Gastrocnemius medialis (tissue), 4 donors: Measurements from ENCODE around the gene GSK3A. TPM values are rescaled to one million over a fixed set of nuclear protein-coding genes. Genes with fewer than 3 reads are reported as not detected.

Experiments used
- ATAC-seq, 2 donors: fragments of 150-250 bp; one replicate each; pipeline ENCODE4 v1.9.1; 2016
- DNase-seq, 2 donors: peaks; one replicate each; pipeline ENCODE4 v3.0.0-alpha.2; 2019
- H3K27ac ChIP-seq, 4 donors: fragments of 200-600 bp; sonication (generic); 1 replicate in 1 of 4; 2 replicates in 3 of 4; pipeline ENCODE4 v1.5.1; 2016 to 2018; ENCODE audit warnings: mild to moderate bottlenecking in 2 of 4, moderate library complexity in 1 of 4
- H3K27me3 ChIP-seq, 3 donors: fragments of 200-600 bp; sonication (generic) in 2 of 3; 1 replicate in 1 of 3; 2 replicates in 2 of 3; pipeline versions ENCODE4 v1.5.1 to v1.6.0; 2016 to 2019; ENCODE audit warnings: mild to moderate bottlenecking in 1 of 3, moderate library complexity in 1 of 3
- H3K36me3 ChIP-seq, 2 donors: fragments of 200-600 bp; sonication (generic) in 1 of 2; one replicate each; pipeline ENCODE4 v1.5.1; 2017 to 2018
- H3K4me1 ChIP-seq, 2 donors: fragments of 200-600 bp; sonication (generic) in 1 of 2; one replicate each; pipeline ENCODE4 v1.5.1; 2016 to 2017; ENCODE audit warnings: mild to moderate bottlenecking in 2 of 2
- H3K4me3 ChIP-seq, 4 donors: fragments of 200-600 bp; sonication (generic) in 3 of 4; 1 replicate in 1 of 4; 2 replicates in 3 of 4; pipeline ENCODE4 v1.5.1; 2016 to 2019; ENCODE audit warnings: mild to moderate bottlenecking in 2 of 4
- H3K9me3 ChIP-seq, 3 donors: fragments of 200-600 bp; sonication (generic) in 2 of 3; 1 replicate in 1 of 3; 2 replicates in 2 of 3; pipeline ENCODE4 v1.5.1; 2016 to 2019
- POLR2A ChIP-seq, 2 donors: fragments of 450-650 bp; IDR thresholded peaks; one replicate each; pipeline ENCODE4 v1.6.1; 2017; ENCODE audit warnings: antibody characterized with exemption in 2 of 2, mild to moderate bottlenecking in 2 of 2, moderate library complexity in 2 of 2
- in situ Hi-C, 4 donors: fragments of 200-750 bp; cut with MboI; loops; one replicate each; pipeline versions ENCODE4 v1.15.0 to v1.8.0; 2017; ENCODE audit warnings: low sequenced_read_pairs in 4 of 4
- intact Hi-C: fragments of 100-400 bp; cut with DNase I; formaldehyde crosslinking; loops from one replicate; pipeline ENCODE4 v1.15.1; 2023; ENCODE audit warnings: low total_unique reads
- total RNA-seq, 4 donors: library from RNA; depleted of rRNA; stranded (reverse); fragments of >200 nt; gene quantifications; one replicate each; pipeline versions ENCODE4 v1.1.0 to v1.2.3, GENCODE V29; 2016
- TF ChIP-seq, protein P1 (sequence below), 5 experiments: fragments of 450-650 bp in 3 of 5; fragments of 200-600 bp in 2 of 5; sonication (generic) in 2 of 5; IDR thresholded peaks in 4 of 5; conservative IDR thresholded peaks in 1 of 5; 1 replicate in 4 of 5; 2 replicates in 1 of 5; pipeline ENCODE4 v1.5.1; 2016 to 2019; ENCODE audit warnings: antibody characterized with exemption in 5 of 5, mild to moderate bottlenecking in 3 of 5, moderate library complexity in 3 of 5

The GSK3A gene
- total RNA-seq, 4 donors from 2014 or later, result 24.2 to 48.0 (median 40.1) TPM

DNA sequence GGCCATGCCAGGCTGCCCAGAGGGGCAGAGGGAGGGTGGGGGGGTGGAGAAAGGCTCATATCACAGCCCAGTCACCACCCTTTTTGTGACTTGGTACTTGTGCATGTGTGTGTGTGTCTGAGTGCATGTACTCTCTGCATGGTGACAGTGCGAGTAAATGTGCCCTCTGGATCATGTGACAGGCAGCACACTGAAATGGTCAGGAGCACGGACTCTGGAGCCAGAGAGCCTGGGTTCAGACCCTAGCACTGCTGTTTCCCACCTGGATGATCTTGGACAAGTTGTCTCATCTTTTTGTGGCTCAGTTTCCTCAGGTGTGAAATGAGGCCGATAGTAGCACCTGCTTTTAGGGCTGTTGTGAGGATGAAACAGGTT, 28.6 kb upstream of the GSK3A start:
- Histone ChIP-seq H3K4me1 (peaks cover 39 to 46% of the 10 kb centered on the region in 2 donors), H3K36me3 (peaks cover 0 to 33% of the 10 kb centered on the region in 2 donors), H3K27ac (peak overlapping the region; percentile 93 to 96 (median 96)), H3K4me3 (peak overlapping the region; percentile 66 to 79 (median 68)), H3K9me3 (no peaks in the 10 kb centered on the region), H3K27me3 (no peaks in the 10 kb centered on the region)
- DNase-seq (peak in 1 of 2 donors; percentile 69), ATAC-seq (peak; percentile 5 to 9)
- in situ Hi-C loops, result no loop called here
- intact Hi-C loops, result no loop called here
- TF ChIP-seq, protein P1, sequence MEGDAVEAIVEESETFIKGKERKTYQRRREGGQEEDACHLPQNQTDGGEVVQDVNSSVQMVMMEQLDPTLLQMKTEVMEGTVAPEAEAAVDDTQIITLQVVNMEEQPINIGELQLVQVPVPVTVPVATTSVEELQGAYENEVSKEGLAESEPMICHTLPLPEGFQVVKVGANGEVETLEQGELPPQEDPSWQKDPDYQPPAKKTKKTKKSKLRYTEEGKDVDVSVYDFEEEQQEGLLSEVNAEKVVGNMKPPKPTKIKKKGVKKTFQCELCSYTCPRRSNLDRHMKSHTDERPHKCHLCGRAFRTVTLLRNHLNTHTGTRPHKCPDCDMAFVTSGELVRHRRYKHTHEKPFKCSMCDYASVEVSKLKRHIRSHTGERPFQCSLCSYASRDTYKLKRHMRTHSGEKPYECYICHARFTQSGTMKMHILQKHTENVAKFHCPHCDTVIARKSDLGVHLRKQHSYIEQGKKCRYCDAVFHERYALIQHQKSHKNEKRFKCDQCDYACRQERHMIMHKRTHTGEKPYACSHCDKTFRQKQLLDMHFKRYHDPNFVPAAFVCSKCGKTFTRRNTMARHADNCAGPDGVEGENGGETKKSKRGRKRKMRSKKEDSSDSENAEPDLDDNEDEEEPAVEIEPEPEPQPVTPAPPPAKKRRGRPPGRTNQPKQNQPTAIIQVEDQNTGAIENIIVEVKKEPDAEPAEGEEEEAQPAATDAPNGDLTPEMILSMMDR (IDR thresholded peaks at IDR 0.05 in 4 of 5, conservative IDR thresholded peaks at IDR 0.05 in 1 of 5), result no peak
- TF ChIP-seq POLR2A (IDR thresholded peaks at IDR 0.05), result no peak

DNA sequence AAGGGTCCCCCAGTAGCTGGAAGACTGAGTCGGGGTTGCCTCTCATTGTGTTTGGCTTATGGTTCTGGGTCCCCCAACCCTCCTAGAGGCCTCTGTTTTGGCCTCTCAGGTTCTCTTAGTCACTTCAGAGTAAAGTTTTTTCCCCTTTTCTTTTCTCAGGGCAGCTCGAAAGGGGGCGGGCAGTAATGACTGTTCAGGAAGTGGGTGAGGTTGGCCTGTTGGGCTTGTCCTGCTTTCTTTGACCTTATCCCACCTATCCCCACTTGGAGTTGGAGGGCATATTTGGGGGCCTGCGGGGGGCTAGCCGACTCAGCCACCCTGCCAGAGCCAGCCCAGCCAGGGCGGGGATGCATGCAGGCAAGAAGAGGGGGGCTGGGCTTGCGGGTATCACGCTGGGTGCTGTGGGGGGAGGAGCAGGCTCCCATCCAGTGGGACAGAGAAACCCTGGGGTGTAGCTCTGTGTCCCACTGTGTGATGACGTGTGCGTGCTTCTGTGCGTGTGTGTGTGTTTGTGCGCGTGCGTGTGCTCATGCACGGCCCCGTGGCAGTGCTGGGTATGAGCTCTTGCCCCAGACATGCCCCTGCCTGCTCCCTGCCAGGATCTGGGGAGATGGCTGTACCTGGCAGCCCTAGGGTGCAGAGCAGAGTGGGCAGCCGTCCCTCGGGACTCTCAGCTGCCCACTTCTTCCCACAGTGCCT, 28.1 kb upstream of the GSK3A start:
- in situ Hi-C loops, result no loop called here
- peak in 1 of 2 donors; percentile 78 for DNase-seq

DNA sequence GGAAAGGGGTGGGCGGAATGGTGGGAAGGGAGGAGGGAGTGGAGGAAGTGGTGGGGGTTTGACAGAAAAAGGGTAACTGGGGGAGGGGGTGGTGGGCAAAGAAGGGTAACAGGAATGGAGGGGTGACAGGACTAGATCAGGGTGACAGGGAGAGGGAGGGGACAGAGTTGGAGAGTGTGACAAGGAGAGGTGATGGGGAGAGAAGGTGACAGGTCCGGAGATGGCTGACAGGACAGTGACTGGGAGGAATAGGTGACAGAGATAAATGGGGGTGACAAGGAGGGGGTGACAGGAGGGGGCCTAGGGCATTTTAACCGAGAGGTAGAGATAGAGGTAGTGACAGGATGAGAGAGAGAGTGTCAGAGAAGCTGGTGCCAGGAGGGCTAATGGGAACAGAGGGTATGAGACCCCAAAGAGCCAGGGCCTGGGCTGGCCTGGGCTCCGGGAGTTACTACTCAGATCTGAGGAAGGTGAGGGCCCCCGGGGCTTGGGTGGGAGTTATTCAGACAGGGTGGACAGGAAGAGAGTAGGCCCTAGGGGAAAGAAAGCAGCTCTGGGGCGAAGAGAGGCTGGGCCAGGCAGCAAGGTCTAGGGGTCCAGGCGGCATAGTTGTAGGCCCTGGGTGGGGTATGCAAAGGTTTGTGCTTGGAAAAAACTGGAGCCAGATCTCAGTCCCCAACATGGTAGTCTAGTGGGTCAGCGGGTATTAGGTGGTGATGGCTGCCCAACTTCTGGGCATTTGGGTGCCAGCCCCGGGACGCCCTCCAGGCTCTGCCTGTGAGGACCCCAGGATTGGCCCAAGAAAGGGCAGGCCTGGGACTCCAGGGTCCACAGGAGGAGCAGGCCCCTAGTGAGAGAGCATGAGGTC, 27.3 kb upstream of the GSK3A start:
- intact Hi-C loops, result loop anchor here (1.0 kb wide), 1 partner anchor 14 kb away; no protein-coding TSS in a partner anchor
- H3K36me3 ChIP-seq, result peaks cover 0 to 29% of the 10 kb centered on the region in 2 donors
- H3K27me3 ChIP-seq, result no peaks in the 10 kb centered on the region
- no peak for ATAC-seq
- no peak for DNase-seq
- TF ChIP-seq POLR2A (IDR thresholded peaks at IDR 0.05), result no peak
- TF ChIP-seq, protein P1 (IDR thresholded peaks at IDR 0.05 in 4 of 5, conservative IDR thresholded peaks at IDR 0.05 in 1 of 5), result no peak
- in situ Hi-C loops, result no loop called here
- peak overlapping the region; percentile 93 to 96 (median 96) for H3K27ac ChIP-seq
- peak overlapping the region; percentile 66 to 79 (median 68) for H3K4me3 ChIP-seq
- H3K9me3 ChIP-seq, result no peaks in the 10 kb centered on the region
- H3K4me1 ChIP-seq, result peaks cover 30 to 34% of the 10 kb centered on the region in 2 donors

More for the DNA sequence above, 28.1 kb upstream of the GSK3A start:
- ATAC-seq, result peak in 1 of 2 donors; percentile 2
- Histone ChIP-seq H3K27ac (peak overlapping the region; percentile 93 to 96 (median 96)), H3K4me3 (peak overlapping the region; percentile 66 to 79 (median 68)), H3K27me3 (no peaks in the 10 kb centered on the region), H3K4me1 (peaks cover 35 to 40% of the 10 kb centered on the region in 2 donors), H3K9me3 (no peaks in the 10 kb centered on the region), H3K36me3 (peaks cover 0 to 33% of the 10 kb centered on the region in 2 donors)
- intact Hi-C loops, result no loop called here
- TF ChIP-seq POLR2A (IDR thresholded peaks at IDR 0.05), result peak; percentile 41 to 65
- TF ChIP-seq, protein P1 (IDR thresholded peaks at IDR 0.05 in 4 of 5, conservative IDR thresholded peaks at IDR 0.05 in 1 of 5), result no peak

DNA sequence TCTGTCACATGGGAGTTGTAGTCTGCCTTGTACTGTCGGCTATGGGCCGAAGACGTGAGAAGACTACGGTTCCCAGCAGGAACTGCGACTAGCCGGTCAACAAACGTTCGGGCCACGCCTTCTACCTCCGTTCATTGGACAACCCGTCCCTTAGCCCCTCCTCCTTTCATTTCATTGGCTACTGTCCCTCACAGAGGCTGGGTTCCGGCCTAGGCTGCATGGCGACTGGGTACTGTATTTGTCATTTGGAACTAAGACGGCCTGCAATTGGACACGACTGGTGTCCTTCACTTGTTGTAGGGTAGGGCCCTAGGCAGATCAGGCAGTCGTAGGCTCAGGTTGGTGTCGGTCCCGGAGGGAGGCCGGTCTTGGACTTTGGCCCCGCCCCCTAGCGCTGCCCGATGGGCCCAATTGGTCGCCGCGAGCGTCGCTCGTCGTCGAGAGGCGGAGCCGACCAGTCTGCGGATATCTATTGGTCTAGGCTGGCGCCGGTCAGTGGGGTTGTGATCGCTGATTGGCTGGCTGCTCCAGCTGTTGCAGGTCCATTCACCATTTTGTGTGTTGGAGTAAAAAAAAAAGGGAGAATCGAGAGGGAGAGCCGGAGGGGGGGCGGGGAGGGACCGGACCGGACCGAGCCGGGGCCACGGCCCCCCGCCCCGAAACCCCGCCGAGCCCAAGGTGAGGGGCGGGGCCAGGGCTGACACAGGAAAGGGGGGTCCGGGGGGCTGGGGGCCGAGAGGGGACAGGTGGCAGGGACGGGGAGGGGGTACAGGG, 26.5 kb upstream of the GSK3A start, which contains the start of gene CIC:
Gene CIC (plus strand): TSS at position 549 of the 774 bp plus-strand sequence. CDS start 2,532 bp downstream, outside the sequence.
- Histone ChIP-seq H3K27ac (peak within 1 kb of the TSS; percentile 95 to 98 (median 97)), H3K36me3 (peaks cover 0 to 20% of the 10 kb centered on the region in 2 donors), H3K4me3 (peak within 1 kb of the TSS; percentile 68 to 79 (median 74)), H3K4me1 (peaks cover 30% of the 10 kb centered on the region in 2 donors), H3K9me3 (no peaks in the 10 kb centered on the region), H3K27me3 (no peaks in the 10 kb centered on the region)
- peak; percentile 100 for DNase-seq
- in situ Hi-C loops (no loop called here), intact Hi-C loops (loop anchor here (1.0 kb wide), 4 partner anchors 14 to 56 kb away; partner anchors contain the start of genes ERF and MEGF8)
- TF ChIP-seq POLR2A (IDR thresholded peaks at IDR 0.05), result peak in 1 of 2 donors; percentile 18
- TF ChIP-seq, protein P1 (IDR thresholded peaks at IDR 0.05 in 4 of 5, conservative IDR thresholded peaks at IDR 0.05 in 1 of 5), result no peak
- peak; percentile 84 to 91 for ATAC-seq
